OCI-LY7 (cell line): Measurements from ENCODE around the gene RXFP1.

Experiments
- EZH2phosphoT487 ChIP-seq: fragments of 200-600 bp; sonication (generic); IDR thresholded peaks from 2 replicates; pipeline ENCODE4 v1.6.1; 2018; ENCODE audit warnings: low read depth, borderline replicate concordance, mild to moderate bottlenecking, mixed run types, antibody characterized with exemption, low read length, moderate library complexity, mixed read lengths
- TF ChIP-seq, protein P1 (sequence below): fragments of 200-600 bp; sonication (generic); conservative IDR thresholded peaks from 2 replicates; pipeline ENCODE4 v1.5.1; 2014; ENCODE audit warnings: mild to moderate bottlenecking, antibody characterized with exemption, low read length, moderate library complexity, mixed read lengths

DNA sequence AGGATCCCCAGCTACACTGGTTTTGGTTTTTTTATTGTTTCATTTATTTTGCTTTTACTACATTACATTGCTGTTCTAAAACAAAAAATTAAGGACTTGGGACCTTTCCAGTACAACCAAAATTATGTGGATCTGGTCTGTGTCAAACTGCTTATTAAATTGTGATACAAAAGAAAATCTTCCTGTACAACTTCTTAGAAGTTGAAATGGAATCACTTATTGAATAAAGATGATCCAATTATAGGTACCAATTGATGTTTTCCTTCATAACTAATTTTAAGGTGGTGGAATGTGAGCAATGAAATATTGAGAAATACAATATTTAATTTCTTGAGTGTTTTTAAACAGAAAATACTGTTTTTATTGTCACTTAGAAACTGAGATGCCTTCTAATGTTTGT, 82.7 kb downstream of the RXFP1 start:
- TF ChIP-seq, protein P1, sequence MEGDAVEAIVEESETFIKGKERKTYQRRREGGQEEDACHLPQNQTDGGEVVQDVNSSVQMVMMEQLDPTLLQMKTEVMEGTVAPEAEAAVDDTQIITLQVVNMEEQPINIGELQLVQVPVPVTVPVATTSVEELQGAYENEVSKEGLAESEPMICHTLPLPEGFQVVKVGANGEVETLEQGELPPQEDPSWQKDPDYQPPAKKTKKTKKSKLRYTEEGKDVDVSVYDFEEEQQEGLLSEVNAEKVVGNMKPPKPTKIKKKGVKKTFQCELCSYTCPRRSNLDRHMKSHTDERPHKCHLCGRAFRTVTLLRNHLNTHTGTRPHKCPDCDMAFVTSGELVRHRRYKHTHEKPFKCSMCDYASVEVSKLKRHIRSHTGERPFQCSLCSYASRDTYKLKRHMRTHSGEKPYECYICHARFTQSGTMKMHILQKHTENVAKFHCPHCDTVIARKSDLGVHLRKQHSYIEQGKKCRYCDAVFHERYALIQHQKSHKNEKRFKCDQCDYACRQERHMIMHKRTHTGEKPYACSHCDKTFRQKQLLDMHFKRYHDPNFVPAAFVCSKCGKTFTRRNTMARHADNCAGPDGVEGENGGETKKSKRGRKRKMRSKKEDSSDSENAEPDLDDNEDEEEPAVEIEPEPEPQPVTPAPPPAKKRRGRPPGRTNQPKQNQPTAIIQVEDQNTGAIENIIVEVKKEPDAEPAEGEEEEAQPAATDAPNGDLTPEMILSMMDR: no peak
- TF ChIP-seq EZH2phosphoT487: no peak
